Measurements from ENCODE around the gene FAM81B.

The FAM81B gene

DNA sequence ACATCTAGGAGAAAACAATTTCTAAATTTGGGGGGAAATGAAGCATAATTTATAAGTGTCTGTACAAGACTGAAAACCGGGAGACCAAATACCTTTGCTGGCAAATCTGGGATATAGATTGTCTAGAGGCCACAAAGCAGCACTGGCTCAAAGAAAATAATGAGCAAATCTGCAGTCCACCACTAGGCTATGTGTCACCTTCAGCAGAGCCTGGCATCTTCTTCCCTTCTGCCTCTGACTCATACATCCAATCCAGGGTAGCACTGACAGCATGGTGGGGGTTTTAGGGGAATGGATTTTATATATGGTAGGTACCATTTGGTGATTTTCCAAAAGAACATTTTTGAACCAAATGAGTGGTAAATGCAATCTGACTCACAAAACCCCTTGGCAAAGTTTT is 12.8 kb downstream of the FAM81B start:
- CTCF ChIA-PET, result no interaction called here
- TF ChIP-seq FEZF1 (tag by site-specific recombination; IDR thresholded peaks at IDR 0.05) (no peak), GLIS2 (tag by site-specific recombination; IDR thresholded peaks at IDR 0.05) (no peak), ZNF596 (tag by site-specific recombination; IDR thresholded peaks at IDR 0.05) (no peak), ZNF843 (tag by site-specific recombination; IDR thresholded peaks at IDR 0.05) (no peak), ZBTB7A (tag by site-specific recombination; IDR thresholded peaks at IDR 0.05; ENCODE audit: low read depth) (no peak), SETDB1 (IDR thresholded peaks at IDR 0.05; ENCODE audit: insufficient read length, low read length) (no peak), YY1 (tag by site-specific recombination; IDR thresholded peaks at IDR 0.05) (no peak), ZNF513 (tag by site-specific recombination; IDR thresholded peaks at IDR 0.05) (no peak), ZBTB21 (tag by site-specific recombination; IDR thresholded peaks at IDR 0.05) (no peak), ZNF555 (tag by site-specific recombination; conservative IDR thresholded peaks at IDR 0.05) (no peak), ZNF350 (tag by site-specific recombination; IDR thresholded peaks at IDR 0.05) (no peak), MZF1 (tag by site-specific recombination; IDR thresholded peaks at IDR 0.05; ENCODE audit: borderline replicate concordance) (no peak), ZNF274 (IDR thresholded peaks at IDR 0.05; ENCODE audit: low read length) (no peak), ZNF274 (tag by site-specific recombination; IDR thresholded peaks at IDR 0.05; ENCODE audit: borderline replicate concordance) (no peak), ZNF488 (tag by site-specific recombination; IDR thresholded peaks at IDR 0.05) (no peak), ZNF623 (tag by site-specific recombination; IDR thresholded peaks at IDR 0.05) (no peak)
- TF ChIP-seq, protein P1, sequence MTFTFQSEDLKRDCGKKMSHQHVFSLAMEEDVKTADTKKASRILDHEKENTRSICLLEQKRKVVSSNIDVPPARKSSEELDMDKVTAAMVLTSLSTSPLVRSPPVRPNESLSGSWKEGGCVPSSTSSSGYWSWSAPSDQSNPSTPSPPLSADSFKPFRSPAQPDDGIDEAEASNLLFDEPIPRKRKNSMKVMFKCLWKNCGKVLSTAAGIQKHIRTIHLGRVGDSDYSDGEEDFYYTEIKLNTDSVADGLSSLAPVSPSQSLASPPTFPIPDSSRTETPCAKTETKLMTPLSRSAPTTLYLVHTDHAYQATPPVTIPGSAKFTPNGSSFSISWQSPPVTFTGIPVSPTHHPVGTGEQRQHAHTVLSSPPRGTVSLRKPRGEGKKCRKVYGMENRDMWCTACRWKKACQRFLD (tag by site-specific recombination; IDR thresholded peaks at IDR 0.05), result no peak
- TF ChIP-seq, protein P2, sequence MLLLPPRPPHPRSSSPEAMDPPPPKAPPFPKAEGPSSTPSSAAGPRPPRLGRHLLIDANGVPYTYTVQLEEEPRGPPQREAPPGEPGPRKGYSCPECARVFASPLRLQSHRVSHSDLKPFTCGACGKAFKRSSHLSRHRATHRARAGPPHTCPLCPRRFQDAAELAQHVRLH (tag by site-specific recombination; IDR thresholded peaks at IDR 0.05), result no peak
- POLR2A ChIA-PET, result no interaction called here
- no peaks in the 10 kb centered on the region for H3K36me3 ChIP-seq (ENCODE audit: control insufficient read depth in 2 of 2, insufficient read depth in 1 of 2, low read length in 2 of 2)
- no peak overlapping the region for H3K4me3 ChIP-seq (ENCODE audit: low read depth, low read length)
- no peaks in the 10 kb centered on the region for H3K4me1 ChIP-seq (ENCODE audit: control insufficient read depth, insufficient read depth, low read length)
- no peaks in the 10 kb centered on the region; the same call in 1 of the 2 replicates for H3K9me3 ChIP-seq (ENCODE audit: control insufficient read depth, insufficient read depth, low read depth, low read length)
- no peak overlapping the region for H3K27ac ChIP-seq (ENCODE audit: extremely low read depth, low read depth, low read length)

DNA sequence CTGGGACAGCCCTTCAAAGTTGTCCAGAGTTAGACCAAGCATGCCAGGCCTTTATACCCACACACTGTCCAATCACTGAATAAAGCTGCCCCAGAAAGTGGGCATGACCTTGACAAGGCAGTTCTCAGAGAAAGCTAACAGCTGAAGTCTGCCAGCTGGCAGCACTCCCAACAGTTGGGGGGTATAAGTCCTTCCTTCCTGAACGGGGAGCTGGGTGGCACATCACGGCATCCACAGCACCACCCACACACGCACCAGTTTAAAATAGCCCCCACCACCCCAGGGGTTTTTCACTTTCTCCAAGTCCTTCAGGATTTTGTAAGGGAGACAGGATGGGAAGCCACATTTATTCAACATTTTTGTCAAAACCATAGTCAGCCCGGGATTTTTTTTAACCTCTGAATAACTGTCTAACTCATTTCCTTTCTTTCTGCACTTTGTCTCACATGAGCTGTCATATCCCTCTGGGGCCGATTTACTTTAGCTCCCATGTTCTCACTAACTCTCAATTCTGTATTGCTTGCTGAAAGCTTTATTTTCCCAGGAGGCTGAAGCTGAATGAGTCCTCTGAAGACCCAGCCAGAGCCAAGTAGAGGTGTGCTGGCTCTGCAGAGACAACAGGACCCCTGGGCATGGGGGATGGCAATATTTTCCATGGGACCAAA is 15.4 kb downstream of the FAM81B start:
- ChIA-PET POLR2A (no interaction called here), CTCF (no interaction called here)
- no peak overlapping the region for H3K27ac ChIP-seq (ENCODE audit: extremely low read depth, low read depth, low read length)
- no peaks in the 10 kb centered on the region for H3K36me3 ChIP-seq (ENCODE audit: control insufficient read depth in 2 of 2, insufficient read depth in 1 of 2, low read length in 2 of 2)
- no peak overlapping the region for H3K4me3 ChIP-seq (ENCODE audit: low read depth, low read length)
- H3K9me3 ChIP-seq (ENCODE audit: control insufficient read depth, insufficient read depth, low read depth, low read length), result no peaks in the 10 kb centered on the region; the same call in 1 of the 2 replicates
- TF ChIP-seq ZNF341 (tag by site-specific recombination; IDR thresholded peaks at IDR 0.05; ENCODE audit: low read depth), result no peak
- TF ChIP-seq PRDM6 (tag by site-specific recombination; IDR thresholded peaks at IDR 0.05), result no peak
- TF ChIP-seq, protein P3, sequence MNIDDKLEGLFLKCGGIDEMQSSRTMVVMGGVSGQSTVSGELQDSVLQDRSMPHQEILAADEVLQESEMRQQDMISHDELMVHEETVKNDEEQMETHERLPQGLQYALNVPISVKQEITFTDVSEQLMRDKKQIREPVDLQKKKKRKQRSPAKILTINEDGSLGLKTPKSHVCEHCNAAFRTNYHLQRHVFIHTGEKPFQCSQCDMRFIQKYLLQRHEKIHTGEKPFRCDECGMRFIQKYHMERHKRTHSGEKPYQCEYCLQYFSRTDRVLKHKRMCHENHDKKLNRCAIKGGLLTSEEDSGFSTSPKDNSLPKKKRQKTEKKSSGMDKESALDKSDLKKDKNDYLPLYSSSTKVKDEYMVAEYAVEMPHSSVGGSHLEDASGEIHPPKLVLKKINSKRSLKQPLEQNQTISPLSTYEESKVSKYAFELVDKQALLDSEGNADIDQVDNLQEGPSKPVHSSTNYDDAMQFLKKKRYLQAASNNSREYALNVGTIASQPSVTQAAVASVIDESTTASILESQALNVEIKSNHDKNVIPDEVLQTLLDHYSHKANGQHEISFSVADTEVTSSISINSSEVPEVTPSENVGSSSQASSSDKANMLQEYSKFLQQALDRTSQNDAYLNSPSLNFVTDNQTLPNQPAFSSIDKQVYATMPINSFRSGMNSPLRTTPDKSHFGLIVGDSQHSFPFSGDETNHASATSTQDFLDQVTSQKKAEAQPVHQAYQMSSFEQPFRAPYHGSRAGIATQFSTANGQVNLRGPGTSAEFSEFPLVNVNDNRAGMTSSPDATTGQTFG (tag by site-specific recombination; IDR thresholded peaks at IDR 0.05; ENCODE audit: borderline replicate concordance), result no peak
- no peak for TF ChIP-seq ZNF747 (tag by site-specific recombination; IDR thresholded peaks at IDR 0.05)
- TF ChIP-seq ZNF624 (tag by site-specific recombination; IDR thresholded peaks at IDR 0.05), result no peak
- TF ChIP-seq ZNF248 (tag by site-specific recombination; IDR thresholded peaks at IDR 0.05), result no peak
- H3K4me1 ChIP-seq (ENCODE audit: control insufficient read depth, insufficient read depth, low read length), result no peaks in the 10 kb centered on the region

Measured in HEK293 (cell line).